Lower leg skin (tissue), 3 donors: Measurements from ENCODE around the gene NFAT5.

Source experiments
- POLR2A ChIP-seq, 2 donors: fragments of 450-650 bp; IDR thresholded peaks; one replicate each; pipeline ENCODE4 v1.6.1; 2016 to 2017; ENCODE audit warnings: antibody characterized with exemption in 2 of 2, mild to moderate bottlenecking in 1 of 2, moderate library complexity in 1 of 2
- TF ChIP-seq, protein P1 (sequence below), 3 donors: fragments of 450-650 bp; IDR thresholded peaks; one replicate each; pipeline ENCODE4 v1.5.1; 2016; ENCODE audit warnings: antibody characterized with exemption in 3 of 3, mild to moderate bottlenecking in 3 of 3, moderate library complexity in 2 of 3

DNA sequence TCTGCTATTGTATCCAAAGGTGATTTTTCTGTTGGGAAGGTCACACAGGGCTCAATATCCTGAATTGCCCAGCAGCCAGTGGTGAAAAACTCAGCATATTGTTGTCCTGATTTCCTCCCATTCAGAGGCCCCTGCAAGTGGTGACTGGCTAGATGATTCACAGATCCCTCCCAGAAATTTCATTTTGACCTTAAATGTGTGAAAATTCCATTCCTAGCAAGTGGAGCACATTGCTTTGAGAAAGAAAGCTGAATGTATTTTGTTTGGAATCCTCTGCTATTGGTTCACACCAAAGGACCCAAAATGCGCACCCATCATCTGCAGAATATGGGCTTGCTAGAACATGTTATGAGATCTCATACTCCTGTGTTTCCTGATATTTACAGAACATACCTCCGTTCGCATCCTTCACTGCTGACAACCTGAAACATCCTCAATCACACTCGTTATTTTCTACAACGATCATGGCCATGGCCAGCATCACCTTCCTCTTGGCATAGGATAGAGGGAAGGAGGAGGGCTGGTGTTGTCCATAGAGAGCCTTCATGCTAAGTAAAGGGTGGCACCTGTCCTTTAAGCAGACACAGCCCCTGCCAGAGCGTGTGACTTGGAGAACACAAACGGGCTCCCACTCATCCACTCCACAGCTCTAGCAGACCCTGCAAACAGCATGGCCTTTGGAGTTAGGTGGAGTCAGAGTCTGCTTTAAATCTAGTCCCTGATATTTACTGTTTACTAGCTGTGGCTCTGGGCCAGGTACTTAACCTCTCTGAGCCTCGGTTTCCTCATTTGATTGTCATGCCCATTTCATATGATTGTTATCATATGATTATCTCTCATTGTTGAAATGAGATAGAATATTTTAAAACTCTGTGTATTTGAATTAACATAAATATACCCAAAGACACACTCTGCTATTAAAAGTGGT lies 30.4 kb upstream of the NFAT5 start:
- TF ChIP-seq, protein P1, sequence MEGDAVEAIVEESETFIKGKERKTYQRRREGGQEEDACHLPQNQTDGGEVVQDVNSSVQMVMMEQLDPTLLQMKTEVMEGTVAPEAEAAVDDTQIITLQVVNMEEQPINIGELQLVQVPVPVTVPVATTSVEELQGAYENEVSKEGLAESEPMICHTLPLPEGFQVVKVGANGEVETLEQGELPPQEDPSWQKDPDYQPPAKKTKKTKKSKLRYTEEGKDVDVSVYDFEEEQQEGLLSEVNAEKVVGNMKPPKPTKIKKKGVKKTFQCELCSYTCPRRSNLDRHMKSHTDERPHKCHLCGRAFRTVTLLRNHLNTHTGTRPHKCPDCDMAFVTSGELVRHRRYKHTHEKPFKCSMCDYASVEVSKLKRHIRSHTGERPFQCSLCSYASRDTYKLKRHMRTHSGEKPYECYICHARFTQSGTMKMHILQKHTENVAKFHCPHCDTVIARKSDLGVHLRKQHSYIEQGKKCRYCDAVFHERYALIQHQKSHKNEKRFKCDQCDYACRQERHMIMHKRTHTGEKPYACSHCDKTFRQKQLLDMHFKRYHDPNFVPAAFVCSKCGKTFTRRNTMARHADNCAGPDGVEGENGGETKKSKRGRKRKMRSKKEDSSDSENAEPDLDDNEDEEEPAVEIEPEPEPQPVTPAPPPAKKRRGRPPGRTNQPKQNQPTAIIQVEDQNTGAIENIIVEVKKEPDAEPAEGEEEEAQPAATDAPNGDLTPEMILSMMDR (IDR thresholded peaks at IDR 0.05): no peak
- TF ChIP-seq POLR2A (IDR thresholded peaks at IDR 0.05): no peak
